HAP-1 (cell line): ENCODE measurements around the gene MYBPC2.
A peak's percentile ranks its signal among the peaks of the same experiment; 100 is the strongest.
"Not testable (repeated sequence)": the region's sequence is repeated elsewhere in the genome, so short reads cannot be mapped to it uniquely, and the experiment has no call there.

Experiments
- DNase-seq, 2 experiments: peaks; one replicate each; pipeline ENCODE4 v3.0.0-alpha.2; 2016 to 2020; ENCODE audit warnings: low spot score in 2 of 2
- H3K27me3 ChIP-seq: fragments of 250-450 bp; sonication (Bioruptor Pico); 2 replicates; pipeline ENCODE4 v1.5.1; 2020; ENCODE audit warnings: low read depth, mild to moderate bottlenecking, moderate library complexity
- H3K36me3 ChIP-seq: fragments of 250-450 bp; sonication (Bioruptor Pico); replicated peaks from 2 replicates; pipeline ENCODE4 v1.5.1; 2020; ENCODE audit warnings: mild to moderate bottlenecking
- H3K4me1 ChIP-seq: fragments of 250-450 bp; sonication (Bioruptor Pico); 2 replicates; pipeline ENCODE4 v1.5.1; 2020; ENCODE audit warnings: mild to moderate bottlenecking
- H3K4me3 ChIP-seq: fragments of 250-450 bp; sonication (Bioruptor Pico); 2 replicates; pipeline ENCODE4 v1.5.1; 2020; ENCODE audit warnings: mild to moderate bottlenecking, moderate library complexity
- H3K9me3 ChIP-seq: fragments of 250-450 bp; sonication (Bioruptor Pico); 2 replicates; pipeline ENCODE4 v1.5.1; 2020; ENCODE audit warnings: mild to moderate bottlenecking, moderate library complexity
- in situ Hi-C: fragments of 300-500 bp; cut with MboI; formaldehyde crosslinking; loops from 3 replicates; pipeline ENCODE4 v1.14.3; 2020; ENCODE audit warnings: low sequenced_read_pairs, inconsistent platforms, mixed read lengths

Gene MYBPC2

GRCh38 chr19:50427997-50428425, 4.7 kb upstream of the MYBPC2 start:
- Histone ChIP-seq H3K36me3 (no peaks in the 10 kb centered on the region), H3K4me1 (peaks cover 8% of the 10 kb centered on the region), H3K9me3 (no peaks in the 10 kb centered on the region), H3K27me3 (no peaks in the 10 kb centered on the region), H3K4me3 (no peak overlapping the region)
- in situ Hi-C loops: no loop called here
- no peak for DNase-seq

- Histone ChIP-seq H3K4me3 (no peak overlapping the region), H3K36me3 (no peaks in the 10 kb centered on the region), H3K4me1 (peaks cover 8% of the 10 kb centered on the region), H3K27me3 (no peaks in the 10 kb centered on the region), H3K9me3 (no peaks in the 10 kb centered on the region)
- no peak for DNase-seq
- in situ Hi-C loops: no loop called here
Measured at GRCh38 chr19:50428772-50429463, 3.8 kb upstream of the MYBPC2 start.

- H3K4me1 ChIP-seq: peaks cover 8% of the 10 kb centered on the region
- in situ Hi-C loops: no loop called here
- H3K36me3 ChIP-seq: no peaks in the 10 kb centered on the region
- no peaks in the 10 kb centered on the region for H3K27me3 ChIP-seq
- peak overlapping the region; percentile 44 for H3K4me3 ChIP-seq
- no peak for DNase-seq
- H3K9me3 ChIP-seq: no peaks in the 10 kb centered on the region
Measured at GRCh38 chr19:50430888-50431342, 1.8 kb upstream of the MYBPC2 start.

DNA sequence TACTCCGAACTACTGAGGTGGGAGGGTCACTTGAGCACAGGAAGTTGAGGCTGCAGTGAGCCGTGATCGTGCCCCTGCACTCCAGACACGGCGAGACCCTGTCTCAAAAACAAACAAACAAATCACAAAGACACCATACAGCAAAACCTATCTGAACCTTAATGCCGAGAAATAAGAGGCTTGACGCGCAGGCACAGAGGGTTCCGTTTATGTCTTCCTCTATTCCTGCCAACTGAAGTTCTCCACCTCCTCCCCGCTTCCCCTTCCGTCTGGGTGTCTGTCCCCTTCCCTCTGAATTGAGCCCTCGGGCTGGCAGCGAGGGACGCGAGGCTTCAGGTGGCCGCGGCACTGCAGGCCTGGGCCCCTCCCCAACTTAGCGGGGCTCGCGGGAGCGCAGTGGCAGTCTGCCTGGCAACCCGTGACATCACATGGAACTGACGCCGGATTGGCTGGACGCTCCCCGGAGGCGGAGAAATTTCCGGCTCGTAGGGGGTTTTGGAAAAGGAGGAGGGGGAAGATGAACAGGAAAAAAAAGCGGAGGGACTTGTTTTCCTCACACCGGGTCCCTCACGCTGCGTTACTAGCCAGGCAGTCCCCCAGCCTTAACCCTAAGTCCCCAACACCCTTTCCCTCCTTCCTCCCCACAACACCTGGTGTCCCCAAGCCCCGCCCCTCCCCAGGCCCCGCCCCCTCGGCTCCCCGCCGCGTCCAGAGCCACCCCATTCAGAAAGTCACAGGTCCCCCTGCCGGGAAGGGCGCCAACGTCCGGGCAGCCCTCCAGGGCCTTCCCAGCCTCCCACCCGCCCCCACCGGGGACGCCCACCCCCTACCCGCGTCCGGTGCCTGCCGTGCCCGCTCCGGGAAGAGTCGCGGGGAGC, 1.1 kb upstream of the MYBPC2 start:
- H3K27me3 ChIP-seq: no peaks in the 10 kb centered on the region
- in situ Hi-C loops: no loop called here
- H3K9me3 ChIP-seq: no peaks in the 10 kb centered on the region
- H3K4me1 ChIP-seq: peaks cover 8% of the 10 kb centered on the region
- no peaks in the 10 kb centered on the region for H3K36me3 ChIP-seq
- peak overlapping the region; percentile 44 for H3K4me3 ChIP-seq
- peak; percentile 64 to 90 for DNase-seq

- no peak overlapping the region for H3K4me3 ChIP-seq
- in situ Hi-C loops: no loop called here
Measured at GRCh38 chr19:50433201-50434180, 799 bp downstream of the MYBPC2 start.

DNA sequence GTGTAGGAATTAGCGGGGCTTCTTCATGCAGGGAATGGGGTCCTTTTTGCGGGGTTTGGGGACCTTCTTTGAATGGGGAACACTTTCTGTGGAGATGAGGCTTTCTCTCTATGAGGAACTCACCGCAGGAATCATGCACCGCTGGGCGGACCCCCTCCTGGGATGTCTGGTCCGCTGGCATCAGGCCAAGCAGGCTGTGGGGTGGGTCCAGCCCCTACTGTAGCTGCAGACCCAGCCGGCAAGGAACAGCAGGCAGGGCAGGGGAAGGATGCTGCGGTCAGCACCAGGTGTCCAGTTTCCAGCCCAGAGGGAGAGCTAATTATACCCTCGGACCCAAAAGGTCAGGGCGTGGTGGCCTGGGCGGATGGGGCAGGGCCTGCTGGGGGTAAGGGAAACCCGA, 1.8 kb downstream of the MYBPC2 start:
- Histone ChIP-seq H3K4me3 (no peak overlapping the region), H3K27me3 (no peaks in the 10 kb centered on the region), H3K9me3 (no peaks in the 10 kb centered on the region), H3K4me1 (peaks cover 8% of the 10 kb centered on the region), H3K36me3 (no peaks in the 10 kb centered on the region)
- in situ Hi-C loops: no loop called here
- DNase-seq: no peak

More at GRCh38 chr19:50433201-50434180, 799 bp downstream of the MYBPC2 start:
- Histone ChIP-seq H3K9me3 (no peaks in the 10 kb centered on the region), H3K27me3 (no peaks in the 10 kb centered on the region), H3K4me1 (peaks cover 8% of the 10 kb centered on the region), H3K36me3 (no peaks in the 10 kb centered on the region)
- DNase-seq: no peak

DNA sequence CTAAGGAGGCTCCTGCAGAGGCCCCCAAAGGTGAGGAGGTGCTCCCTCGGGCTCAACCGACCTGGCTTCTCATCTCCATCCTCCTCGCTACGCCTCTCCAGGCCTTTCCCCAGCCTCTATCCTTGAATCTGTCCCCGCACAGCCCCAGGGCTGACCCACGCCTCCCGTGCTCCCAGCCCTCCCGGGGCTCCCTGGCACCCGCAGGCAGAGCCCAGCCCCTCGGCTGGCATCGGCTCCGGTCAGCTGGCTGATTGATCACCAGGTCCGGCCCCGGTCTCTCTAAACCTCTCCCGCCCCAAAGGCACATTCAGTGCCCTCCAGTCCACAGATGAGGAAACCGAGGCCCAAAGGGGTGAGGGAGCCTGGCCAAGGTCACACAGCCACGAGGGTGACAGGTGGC, 2.5 kb downstream of the MYBPC2 start:
- Histone ChIP-seq H3K36me3 (no peaks in the 10 kb centered on the region), H3K27me3 (no peaks in the 10 kb centered on the region), H3K4me1 (peaks cover 8% of the 10 kb centered on the region), H3K9me3 (no peaks in the 10 kb centered on the region), H3K4me3 (no peak overlapping the region)
- no peak for DNase-seq
- in situ Hi-C loops: no loop called here

GRCh38 chr19:50435627-50436026, 2.9 kb downstream of the MYBPC2 start:
- no peaks in the 10 kb centered on the region for H3K27me3 ChIP-seq

GRCh38 chr19:50437862-50438449, 5.3 kb downstream of the MYBPC2 start:
- Histone ChIP-seq H3K27me3 (no peaks in the 10 kb centered on the region), H3K36me3 (no peaks in the 10 kb centered on the region), H3K4me1 (no peaks in the 10 kb centered on the region), H3K4me3 (no peak overlapping the region), H3K9me3 (no peaks in the 10 kb centered on the region)
- in situ Hi-C loops: no loop called here
- no peak for DNase-seq

More at GRCh38 chr19:50435627-50436026, 2.9 kb downstream of the MYBPC2 start:
- Histone ChIP-seq H3K4me3 (no peak overlapping the region), H3K36me3 (no peaks in the 10 kb centered on the region), H3K4me1 (peaks cover 8% of the 10 kb centered on the region), H3K9me3 (no peaks in the 10 kb centered on the region)
- DNase-seq: no peak
- in situ Hi-C loops: no loop called here

DNA sequence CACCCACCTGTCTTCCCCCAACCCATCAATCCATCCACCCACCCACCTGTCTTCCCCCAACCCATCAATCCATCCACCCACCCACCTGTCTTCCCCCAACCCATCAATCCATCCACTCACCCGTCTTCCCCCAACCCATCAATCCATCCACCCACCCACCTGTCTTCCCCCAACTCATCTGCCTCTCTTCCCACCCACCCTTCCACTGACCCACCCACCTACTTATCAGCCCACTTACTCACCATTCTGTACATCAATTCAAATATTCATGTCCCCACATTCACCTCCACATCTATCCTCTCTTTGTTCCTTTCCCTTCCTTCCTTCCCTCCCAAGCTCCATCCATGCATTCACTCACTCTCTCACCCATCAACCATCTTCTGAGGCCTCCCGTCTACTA, 6.4 kb downstream of the MYBPC2 start:
- in situ Hi-C loops: not testable (repeated sequence)

DNA sequence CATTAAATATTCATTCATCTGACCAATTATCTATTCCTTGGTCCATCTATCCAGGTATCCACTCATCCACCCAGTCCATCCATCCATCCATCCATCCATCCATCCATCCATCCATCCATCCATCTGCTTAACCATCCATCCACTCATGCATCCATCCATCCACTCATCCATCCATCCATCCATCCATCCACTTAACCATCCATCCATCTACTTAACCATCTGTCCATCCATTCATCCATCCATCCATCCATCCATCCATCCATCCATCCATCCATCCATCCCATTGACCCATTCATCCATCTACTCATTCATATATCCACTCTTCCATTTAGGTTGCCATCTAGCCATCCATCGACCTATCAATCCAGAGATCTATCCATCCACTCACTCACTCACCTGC, 11.4 kb downstream of the MYBPC2 start:
- no peaks in the 10 kb centered on the region for H3K4me1 ChIP-seq
- no peaks in the 10 kb centered on the region for H3K36me3 ChIP-seq
- in situ Hi-C loops: no loop called here
- no peak for DNase-seq
- no peak overlapping the region for H3K4me3 ChIP-seq
- no peaks in the 10 kb centered on the region for H3K9me3 ChIP-seq
- H3K27me3 ChIP-seq: no peaks in the 10 kb centered on the region

More for the DNA sequence above, 6.4 kb downstream of the MYBPC2 start:
- H3K36me3 ChIP-seq, DNase-seq, H3K4me1 ChIP-seq, H3K9me3 ChIP-seq, H3K27me3 ChIP-seq, H3K4me3 ChIP-seq: not testable (repeated sequence)

DNA sequence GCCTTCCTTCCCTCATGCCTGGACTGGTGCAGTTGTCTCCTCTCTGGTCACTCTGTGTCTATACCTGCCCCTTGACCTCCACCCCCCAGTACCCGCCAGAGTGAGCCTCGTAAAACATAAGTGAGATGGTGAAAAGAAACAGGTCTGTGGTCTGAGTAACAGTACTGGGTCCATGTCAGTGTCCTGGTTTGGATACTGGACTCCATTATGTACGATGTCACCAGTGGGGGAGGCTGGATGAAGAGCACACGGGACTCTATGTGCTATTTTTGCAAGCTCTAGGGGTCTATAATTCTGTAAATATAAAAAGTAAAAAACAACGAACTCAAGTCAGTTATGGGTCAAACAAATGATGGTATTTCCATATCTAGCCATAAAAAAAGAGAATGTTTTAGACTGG, 14.4 kb downstream of the MYBPC2 start:
- in situ Hi-C loops: no loop called here
- Histone ChIP-seq H3K4me1 (no peaks in the 10 kb centered on the region), H3K36me3 (no peaks in the 10 kb centered on the region), H3K4me3 (no peak overlapping the region), H3K27me3 (no peaks in the 10 kb centered on the region), H3K9me3 (no peaks in the 10 kb centered on the region)
- DNase-seq: no peak

GRCh38 chr19:50447750-50448149, 15.1 kb downstream of the MYBPC2 start:
- in situ Hi-C loops: no loop called here
- no peak for DNase-seq
- H3K9me3 ChIP-seq: no peaks in the 10 kb centered on the region
- H3K4me3 ChIP-seq: no peak overlapping the region
- no peaks in the 10 kb centered on the region for H3K27me3 ChIP-seq
- no peaks in the 10 kb centered on the region for H3K36me3 ChIP-seq
- H3K4me1 ChIP-seq: no peaks in the 10 kb centered on the region; the same call in 1 of the 2 replicates
